Liver (tissue), 9 donors: ENCODE data around the gene RCVRN. TPM values are rescaled to one million over a fixed set of nuclear protein-coding genes. Genes with fewer than 3 reads are reported as not detected.

Experiments
- DNase-seq: peaks from one replicate; pipeline ENCODE4 v3.0.0-alpha.2; 2017; ENCODE audit warnings: low spot score
- H3K27ac ChIP-seq, 2 donors: one replicate each; pipeline ENCODE4 v1.7.0; 2013; ENCODE audit warnings: inconsistent platforms in 2 of 2, low read length in 2 of 2, control low read depth in 1 of 2, low read depth in 1 of 2, mild to moderate bottlenecking in 1 of 2
- H3K27me3 ChIP-seq, 4 donors: one replicate each; pipeline versions ENCODE4 v1.6.1 to v1.7.0; 2013; ENCODE audit warnings: low read length in 3 of 4, inconsistent platforms in 1 of 4, mild to moderate bottlenecking in 1 of 4, moderate library complexity in 1 of 4; ENCODE audit not compliant: control insufficient read depth in 4 of 4, insufficient read depth in 4 of 4
- H3K36me3 ChIP-seq, 4 donors: one replicate each; pipeline versions ENCODE4 v1.6.1 to v1.7.0; 2013; ENCODE audit warnings: low read length in 3 of 4, mild to moderate bottlenecking in 3 of 4, low read depth in 1 of 4, moderate library complexity in 1 of 4; ENCODE audit not compliant: control insufficient read depth in 4 of 4, insufficient read depth in 3 of 4
- H3K4me1 ChIP-seq, 4 donors: one replicate each; pipeline versions ENCODE4 v1.6.1 to v1.7.0; 2013; ENCODE audit warnings: low read length in 3 of 4, mild to moderate bottlenecking in 3 of 4, moderate library complexity in 1 of 4; ENCODE audit not compliant: control insufficient read depth in 4 of 4, insufficient read depth in 4 of 4
- H3K4me3 ChIP-seq, 3 donors: one replicate each; pipeline versions ENCODE4 v1.6.1 to v1.7.0; 2013; ENCODE audit warnings: low read length in 3 of 3, control low read depth in 1 of 3, low read depth in 1 of 3, mild to moderate bottlenecking in 1 of 3
- H3K9ac ChIP-seq, 2 donors: one replicate each; pipeline ENCODE4 v1.7.0; 2013; ENCODE audit warnings: low read length in 2 of 2, mild to moderate bottlenecking in 2 of 2, moderate library complexity in 2 of 2, control low read depth in 1 of 2, low read depth in 1 of 2
- H3K9me3 ChIP-seq, 4 donors: one replicate each; pipeline versions ENCODE4 v1.6.1 to v1.7.0; 2013; ENCODE audit warnings: low read length in 3 of 4; ENCODE audit not compliant: control insufficient read depth in 4 of 4
- ATF3 ChIP-seq: IDR thresholded peaks from 2 replicates; pipeline ENCODE4 v1.6.1; 2016; ENCODE audit warnings: antibody characterized with exemption
- CTCF ChIP-seq: fragments of 150-350 bp; IDR thresholded peaks from 2 replicates; pipeline ENCODE4 v1.5.1; 2017; ENCODE audit warnings: improper control_type of control experiment, low read depth, low read length; ENCODE audit not compliant: missing input control
- EGR1 ChIP-seq, 2 donors: IDR thresholded peaks; 2 replicates each; pipeline ENCODE4 v1.6.1; 2016 to 2018; ENCODE audit warnings: antibody characterized with exemption in 2 of 2, low read depth in 2 of 2
- FOXA1 ChIP-seq: IDR thresholded peaks from 2 replicates; pipeline ENCODE4 v1.6.1; 2016; ENCODE audit warnings: antibody characterized with exemption
- FOXA2 ChIP-seq: IDR thresholded peaks from 2 replicates; pipeline ENCODE4 v1.6.1; 2016; ENCODE audit warnings: antibody characterized with exemption
- HNF4A ChIP-seq, 2 donors: conservative IDR thresholded peaks; 2 replicates each; pipeline ENCODE4 v1.6.1; 2016; ENCODE audit warnings: antibody characterized with exemption in 2 of 2, mild to moderate bottlenecking in 2 of 2
- HNF4G ChIP-seq: IDR thresholded peaks from 2 replicates; pipeline ENCODE4 v1.6.1; 2016; ENCODE audit warnings: antibody characterized with exemption
- RAD21 ChIP-seq, 2 donors: IDR thresholded peaks; 2 replicates each; pipeline ENCODE4 v1.6.1; 2016; ENCODE audit warnings: antibody characterized with exemption in 2 of 2, mild to moderate bottlenecking in 2 of 2
- REST ChIP-seq: IDR thresholded peaks from 2 replicates; pipeline ENCODE4 v1.6.1; 2016; ENCODE audit warnings: antibody characterized with exemption, mild to moderate bottlenecking
- RXRA ChIP-seq, 2 donors: IDR thresholded peaks; 2 replicates each; pipeline ENCODE4 v1.6.1; 2017 to 2018; ENCODE audit warnings: antibody characterized with exemption in 2 of 2, mild to moderate bottlenecking in 1 of 2
- SP1 ChIP-seq: IDR thresholded peaks from 2 replicates; pipeline ENCODE4 v1.6.1; 2018; ENCODE audit warnings: antibody characterized with exemption, mild to moderate bottlenecking
- WGBS: extraction: QIAGEN DNeasy Blood & Tissue Kit; methylation state at CpG from one replicate; pipeline ENCODE4 v1.1.7; 2013; 5-methylcytosine and 5-hydroxymethylcytosine counted together
- polyA plus RNA-seq, 2 donors: library from polyadenylated mRNA; stranded (reverse) in 1 of 2; unstranded in 1 of 2; fragments of 200-250 nt in 1 of 2; fragments of >200 nt in 1 of 2; fragmentation: Nextera tagmentation in 1 of 2; extraction: Ambion mirVana in 1 of 2; gene quantifications; one replicate each; pipeline versions ENCODE4 v1.2.1 to v1.2.3, GENCODE V29; 2013 to 2015
- total RNA-seq, 2 donors: library from RNA; depleted of rRNA; stranded (reverse); fragments of >200 nt; gene quantifications; one replicate each; pipeline ENCODE4 v1.2.3, GENCODE V29; 2014
- donor health status: healthy.
- donor health status: healthy.
- donor health status: healthy.
- donor health status: healthy.
- donor health status: healthy.

RCVRN gene
- total and polyA plus RNA-seq, 4 donors, result not detected

- Histone ChIP-seq H3K27ac (no peak overlapping the region), H3K27me3 (peaks cover 0 to 5% (median 3%) of the 10 kb centered on the region in 4 donors), H3K36me3 (no peaks in the 10 kb centered on the region), H3K4me3 (no peak overlapping the region), H3K9me3 (no peaks in the 10 kb centered on the region), H3K4me1 (no peaks in the 10 kb centered on the region), H3K9ac (no peak overlapping the region)
- WGBS, result 35% methylated on average over 12 of the region's 12 CpGs
- no peak for DNase-seq
- TF ChIP-seq CTCF, result no peak
- TF ChIP-seq SP1, result no peak
- TF ChIP-seq FOXA2, result no peak
- TF ChIP-seq EGR1 (IDR thresholded peaks at IDR 0.05; ENCODE audit: low read depth in 2 of 2), result no peak
- TF ChIP-seq HNF4G, result no peak
- no peak for TF ChIP-seq RAD21 (IDR thresholded peaks at IDR 0.05)
- TF ChIP-seq RXRA (IDR thresholded peaks at IDR 0.05), result no peak
- TF ChIP-seq REST, result no peak
- TF ChIP-seq FOXA1, result no peak
Measured at GRCh38 chr17:9907883-9908648, 3.0 kb upstream of the RCVRN start.

GRCh38 chr17:9907131-9907530 lies 2.1 kb upstream of the RCVRN start:
- 81% methylated on average over 7 of the region's 7 CpGs for WGBS
- DNase-seq, result no peak
- H3K4me1 ChIP-seq, result no peaks in the 10 kb centered on the region
- no peak overlapping the region for H3K27ac ChIP-seq
- no peaks in the 10 kb centered on the region for H3K9me3 ChIP-seq
- no peaks in the 10 kb centered on the region for H3K36me3 ChIP-seq
- TF ChIP-seq HNF4A (conservative IDR thresholded peaks at IDR 0.05) (no peak), ATF3 (no peak), CTCF (no peak), FOXA2 (no peak), SP1 (no peak)
- no peak overlapping the region for H3K9ac ChIP-seq
- H3K27me3 ChIP-seq, result peaks cover 0 to 5% (median 3%) of the 10 kb centered on the region in 4 donors
- no peak overlapping the region for H3K4me3 ChIP-seq
